ENCODE data around the gene STK35. TPM values are rescaled to one million over a fixed set of nuclear protein-coding genes. Genes with fewer than 3 reads are reported as not detected.

Gene STK35
- total and polyA plus RNA-seq, 2 of the 13 experiments (the other 11 are each of a cell fraction or from before 2014, with no cell fraction given) = 27.4 to 29.8 TPM

- TF ChIP-seq SAFB2 (CRISPR knock-in tag; IDR thresholded peaks at IDR 0.05; ENCODE audit: borderline replicate concordance, low read depth) (no peak), ZNF563 (CRISPR knock-in tag; IDR thresholded peaks at IDR 0.05) (no peak)
Measured at GRCh38 chr20:2174067-2174466, 72.4 kb downstream of the STK35 start (continued).

GRCh38 chr20:2176946-2177345, 75.3 kb downstream of the STK35 start:
- in situ Hi-C loops (cut with HindIII; ENCODE audit: extremely low pct_ligation_motif_present, low pct_unique_long_range_greater_than_20kb) = loop anchor here (10.0 kb wide), 1 partner anchor 412 kb away; no protein-coding TSS in a partner anchor
- DNase-seq (ENCODE audit: low spot score) (no peak), FAIRE-seq (no peak)

More at GRCh38 chr20:2176946-2177345, 75.3 kb downstream of the STK35 start:
- no peaks in the 10 kb centered on the region for H3K79me2 ChIP-seq (ENCODE audit: insufficient read depth, low read length)
- ATAC-seq = no peak
- H3K9me3 ChIP-seq (ENCODE audit: low read length) = no peaks in the 10 kb centered on the region
- CTCF ChIA-PET (ENCODE audit: low intra/inter-chr PET ratio, low total read pairs) = no interaction called here
- no peak overlapping the region for H3K4me3 ChIP-seq (replicated peaks in 1 of 3; ENCODE audit: insufficient read depth in 1 of 3, low read depth in 2 of 3, low read length in 3 of 3)
- H3K9ac ChIP-seq (ENCODE audit: insufficient read depth, low read depth, low read length) = no peak overlapping the region
- POLR2A ChIA-PET = no interaction called here
- TF ChIP-seq GTF2F1 (IDR thresholded peaks at IDR 0.05; ENCODE audit: low read length) = no peak
- no peak for TF ChIP-seq ZNF451 (CRISPR knock-in tag; IDR thresholded peaks at IDR 0.05)
- no peak for TF ChIP-seq ZNF468 (CRISPR knock-in tag; IDR thresholded peaks at IDR 0.05)
- TF ChIP-seq ZBTB14 (CRISPR knock-in tag; IDR thresholded peaks at IDR 0.05) = no peak
- H3K36me3 ChIP-seq (replicated peaks in 1 of 2; ENCODE audit: control insufficient read depth in 1 of 2, insufficient read depth in 2 of 2, low read length in 2 of 2) = no peaks in the 10 kb centered on the region
- intact Hi-C loops (cut with micrococcal nuclease; ENCODE audit: unreplicated experiment) = no loop called here
- H4K20me1 ChIP-seq (ENCODE audit: insufficient read depth, low read length) = no peaks in the 10 kb centered on the region
- H3K27me3 ChIP-seq (ENCODE audit: control insufficient read depth in 1 of 2, insufficient read depth in 2 of 2, low read length in 2 of 2) = peaks cover 8 to 34% of the 10 kb centered on the region in 2 experiments; a peak in 4 of 5 replicates
- no peak overlapping the region for H2AFZ ChIP-seq (ENCODE audit: low read length)
- no peak overlapping the region for H3K27ac ChIP-seq (ENCODE audit: extremely low read length, insufficient read depth, low read length)
- 17% methylated on average over 9 of the region's 9 CpGs for WGBS (ENCODE audit: low lambda C conversion rate)
- no TSS peak for BruUV-seq (replicated peaks)
- no peaks in the 10 kb centered on the region for H3K4me1 ChIP-seq (ENCODE audit: insufficient read depth, low read length)
- H3K4me2 ChIP-seq (ENCODE audit: low read depth, low read length) = no peak overlapping the region

All from HepG2 (cell line).